ENCODE results near the gene CDK14.

GRCh38 chr7:90834771-90835170 lies 238.7 kb downstream of the CDK14 start:
- no peak for TF ChIP-seq CTCF (IDR thresholded peaks at IDR 0.05; ENCODE audit: low read depth, low read length, missing input control)
- no peak for TF ChIP-seq FOXA2 (IDR thresholded peaks at IDR 0.05)
- TF ChIP-seq YY1 (IDR thresholded peaks at IDR 0.05) = no peak
- TF ChIP-seq ZBTB33 (IDR thresholded peaks at IDR 0.05) = no peak
- no peak for TF ChIP-seq SP1 (IDR thresholded peaks at IDR 0.05)
